ENCODE data around the gene STON2. TPM values are rescaled to one million over a fixed set of nuclear protein-coding genes. Genes with fewer than 3 reads are reported as not detected.
A peak's percentile ranks its signal among the peaks of the same experiment; 100 is the strongest.

Gene STON2
- total and polyA plus RNA-seq, 2 of the 13 experiments (the other 11 are each of a cell fraction or from before 2014, with no cell fraction given): 2.1 to 11.0 TPM

DNA sequence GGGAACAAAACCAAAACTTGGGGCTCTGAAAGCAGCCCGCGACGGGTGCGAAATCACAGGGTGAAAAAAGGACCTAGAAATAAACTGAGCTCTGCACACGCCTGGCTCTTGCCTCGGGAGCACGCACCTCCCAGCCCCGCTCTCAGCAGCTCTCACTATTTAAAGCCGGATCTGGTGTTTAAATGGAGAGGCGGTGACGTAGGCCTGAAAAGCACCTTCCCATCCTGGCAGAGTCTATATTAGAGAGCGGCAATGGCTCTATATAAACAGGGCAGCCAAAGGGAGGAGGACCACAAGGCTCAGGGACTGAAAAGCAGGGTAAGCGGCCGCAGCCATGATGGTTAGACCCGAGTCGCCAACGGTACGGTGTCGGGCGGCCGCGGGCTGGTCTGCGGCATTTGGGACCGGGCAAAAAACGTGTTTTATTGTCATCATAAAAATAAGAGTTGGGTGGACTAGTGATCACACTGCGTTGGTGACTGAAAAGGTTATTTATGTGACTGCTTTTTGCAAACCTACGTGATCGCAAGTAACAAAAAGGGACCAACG lies 180.8 kb downstream of the STON2 start (continued):
- TF ChIP-seq, protein P1, sequence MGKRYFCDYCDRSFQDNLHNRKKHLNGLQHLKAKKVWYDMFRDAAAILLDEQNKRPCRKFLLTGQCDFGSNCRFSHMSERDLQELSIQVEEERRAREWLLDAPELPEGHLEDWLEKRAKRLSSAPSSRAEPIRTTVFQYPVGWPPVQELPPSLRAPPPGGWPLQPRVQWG (CRISPR knock-in tag; IDR thresholded peaks at IDR 0.05; ENCODE audit: borderline replicate concordance, low read depth): no peak
- TF ChIP-seq, protein P2, sequence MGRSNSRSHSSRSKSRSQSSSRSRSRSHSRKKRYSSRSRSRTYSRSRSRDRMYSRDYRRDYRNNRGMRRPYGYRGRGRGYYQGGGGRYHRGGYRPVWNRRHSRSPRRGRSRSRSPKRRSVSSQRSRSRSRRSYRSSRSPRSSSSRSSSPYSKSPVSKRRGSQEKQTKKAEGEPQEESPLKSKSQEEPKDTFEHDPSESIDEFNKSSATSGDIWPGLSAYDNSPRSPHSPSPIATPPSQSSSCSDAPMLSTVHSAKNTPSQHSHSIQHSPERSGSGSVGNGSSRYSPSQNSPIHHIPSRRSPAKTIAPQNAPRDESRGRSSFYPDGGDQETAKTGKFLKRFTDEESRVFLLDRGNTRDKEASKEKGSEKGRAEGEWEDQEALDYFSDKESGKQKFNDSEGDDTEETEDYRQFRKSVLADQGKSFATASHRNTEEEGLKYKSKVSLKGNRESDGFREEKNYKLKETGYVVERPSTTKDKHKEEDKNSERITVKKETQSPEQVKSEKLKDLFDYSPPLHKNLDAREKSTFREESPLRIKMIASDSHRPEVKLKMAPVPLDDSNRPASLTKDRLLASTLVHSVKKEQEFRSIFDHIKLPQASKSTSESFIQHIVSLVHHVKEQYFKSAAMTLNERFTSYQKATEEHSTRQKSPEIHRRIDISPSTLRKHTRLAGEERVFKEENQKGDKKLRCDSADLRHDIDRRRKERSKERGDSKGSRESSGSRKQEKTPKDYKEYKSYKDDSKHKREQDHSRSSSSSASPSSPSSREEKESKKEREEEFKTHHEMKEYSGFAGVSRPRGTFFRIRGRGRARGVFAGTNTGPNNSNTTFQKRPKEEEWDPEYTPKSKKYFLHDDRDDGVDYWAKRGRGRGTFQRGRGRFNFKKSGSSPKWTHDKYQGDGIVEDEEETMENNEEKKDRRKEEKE (IDR thresholded peaks at IDR 0.05): no peak
- TF ChIP-seq TBX3 (IDR thresholded peaks at IDR 0.05; ENCODE audit: borderline replicate concordance): no peak
- no peak for TF ChIP-seq ZNF567 (CRISPR knock-in tag; IDR thresholded peaks at IDR 0.05; ENCODE audit: borderline replicate concordance)
- TF ChIP-seq TCF7 (IDR thresholded peaks at IDR 0.05; ENCODE audit: low read depth): no peak
- TF ChIP-seq, protein P3, sequence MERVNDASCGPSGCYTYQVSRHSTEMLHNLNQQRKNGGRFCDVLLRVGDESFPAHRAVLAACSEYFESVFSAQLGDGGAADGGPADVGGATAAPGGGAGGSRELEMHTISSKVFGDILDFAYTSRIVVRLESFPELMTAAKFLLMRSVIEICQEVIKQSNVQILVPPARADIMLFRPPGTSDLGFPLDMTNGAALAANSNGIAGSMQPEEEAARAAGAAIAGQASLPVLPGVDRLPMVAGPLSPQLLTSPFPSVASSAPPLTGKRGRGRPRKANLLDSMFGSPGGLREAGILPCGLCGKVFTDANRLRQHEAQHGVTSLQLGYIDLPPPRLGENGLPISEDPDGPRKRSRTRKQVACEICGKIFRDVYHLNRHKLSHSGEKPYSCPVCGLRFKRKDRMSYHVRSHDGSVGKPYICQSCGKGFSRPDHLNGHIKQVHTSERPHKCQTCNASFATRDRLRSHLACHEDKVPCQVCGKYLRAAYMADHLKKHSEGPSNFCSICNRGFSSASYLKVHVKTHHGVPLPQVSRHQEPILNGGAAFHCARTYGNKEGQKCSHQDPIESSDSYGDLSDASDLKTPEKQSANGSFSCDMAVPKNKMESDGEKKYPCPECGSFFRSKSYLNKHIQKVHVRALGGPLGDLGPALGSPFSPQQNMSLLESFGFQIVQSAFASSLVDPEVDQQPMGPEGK (CRISPR knock-in tag; IDR thresholded peaks at IDR 0.05): peak; percentile 36; the same call in 1 of the 2 replicates
- TF ChIP-seq HES4 (CRISPR knock-in tag; IDR thresholded peaks at IDR 0.05; ENCODE audit: borderline replicate concordance): peak; percentile 65; the same call in 1 of the 2 replicates
- TF ChIP-seq, protein P4, sequence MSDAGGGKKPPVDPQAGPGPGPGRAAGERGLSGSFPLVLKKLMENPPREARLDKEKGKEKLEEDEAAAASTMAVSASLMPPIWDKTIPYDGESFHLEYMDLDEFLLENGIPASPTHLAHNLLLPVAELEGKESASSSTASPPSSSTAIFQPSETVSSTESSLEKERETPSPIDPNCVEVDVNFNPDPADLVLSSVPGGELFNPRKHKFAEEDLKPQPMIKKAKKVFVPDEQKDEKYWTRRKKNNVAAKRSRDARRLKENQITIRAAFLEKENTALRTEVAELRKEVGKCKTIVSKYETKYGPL (CRISPR knock-in tag; IDR thresholded peaks at IDR 0.05): no peak
- TF ChIP-seq ATF7-NPFF (CRISPR knock-in tag; IDR thresholded peaks at IDR 0.05; ENCODE audit: low read depth): peak; percentile 78; the same call in 1 of the 2 replicates
- TF ChIP-seq ZNF441 (CRISPR knock-in tag; IDR thresholded peaks at IDR 0.05; ENCODE audit: borderline replicate concordance): peak; percentile 61; the same call in 1 of the 2 replicates
- TF ChIP-seq ZNF781 (CRISPR knock-in tag; IDR thresholded peaks at IDR 0.05; ENCODE audit: borderline replicate concordance, not compliant biosample characterization): peak; percentile 77
- peak; percentile 39; the same call in 1 of the 2 replicates for TF ChIP-seq SP5 (CRISPR knock-in tag; IDR thresholded peaks at IDR 0.05; ENCODE audit: borderline replicate concordance, low read depth)
- TF ChIP-seq, protein P5, sequence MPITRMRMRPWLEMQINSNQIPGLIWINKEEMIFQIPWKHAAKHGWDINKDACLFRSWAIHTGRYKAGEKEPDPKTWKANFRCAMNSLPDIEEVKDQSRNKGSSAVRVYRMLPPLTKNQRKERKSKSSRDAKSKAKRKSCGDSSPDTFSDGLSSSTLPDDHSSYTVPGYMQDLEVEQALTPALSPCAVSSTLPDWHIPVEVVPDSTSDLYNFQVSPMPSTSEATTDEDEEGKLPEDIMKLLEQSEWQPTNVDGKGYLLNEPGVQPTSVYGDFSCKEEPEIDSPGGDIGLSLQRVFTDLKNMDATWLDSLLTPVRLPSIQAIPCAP (CRISPR knock-in tag; IDR thresholded peaks at IDR 0.05; ENCODE audit: low read depth): no peak
- no peak for TF ChIP-seq ZMYM3 (CRISPR knock-in tag; IDR thresholded peaks at IDR 0.05)
- TF ChIP-seq, protein P6, sequence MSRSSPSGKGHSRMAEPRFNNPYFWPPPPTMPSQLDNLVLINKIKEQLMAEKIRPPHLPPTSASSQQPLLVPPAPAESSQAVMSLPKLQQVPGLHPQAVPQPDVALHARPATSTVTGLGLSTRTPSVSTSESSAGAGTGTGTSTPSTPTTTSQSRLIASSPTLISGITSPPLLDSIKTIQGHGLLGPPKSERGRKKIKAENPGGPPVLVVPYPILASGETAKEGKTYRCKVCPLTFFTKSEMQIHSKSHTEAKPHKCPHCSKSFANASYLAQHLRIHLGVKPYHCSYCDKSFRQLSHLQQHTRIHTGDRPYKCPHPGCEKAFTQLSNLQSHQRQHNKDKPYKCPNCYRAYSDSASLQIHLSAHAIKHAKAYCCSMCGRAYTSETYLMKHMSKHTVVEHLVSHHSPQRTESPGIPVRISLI (CRISPR knock-in tag; IDR thresholded peaks at IDR 0.05; ENCODE audit: borderline replicate concordance): no peak
- peak; percentile 52; the same call in 1 of the 2 replicates for TF ChIP-seq ZBTB21 (CRISPR knock-in tag; IDR thresholded peaks at IDR 0.05)
- TF ChIP-seq AHR (CRISPR knock-in tag; IDR thresholded peaks at IDR 0.05): peak; percentile 59; the same call in 1 of the 2 replicates
- no peak for TF ChIP-seq SNRNP70 (IDR thresholded peaks at IDR 0.05; ENCODE audit: low read depth, low read length)
